Measurements from ENCODE around the gene TCTN1. TPM values are rescaled to one million over a fixed set of nuclear protein-coding genes. Genes with fewer than 3 reads are reported as not detected.

The TCTN1 gene
- total and polyA plus RNA-seq, 9 of the 15 experiments (the other 6 are each of a cell fraction or from before 2014, with no cell fraction given) = 0.32 to 12.5 (median 4.0) TPM

DNA sequence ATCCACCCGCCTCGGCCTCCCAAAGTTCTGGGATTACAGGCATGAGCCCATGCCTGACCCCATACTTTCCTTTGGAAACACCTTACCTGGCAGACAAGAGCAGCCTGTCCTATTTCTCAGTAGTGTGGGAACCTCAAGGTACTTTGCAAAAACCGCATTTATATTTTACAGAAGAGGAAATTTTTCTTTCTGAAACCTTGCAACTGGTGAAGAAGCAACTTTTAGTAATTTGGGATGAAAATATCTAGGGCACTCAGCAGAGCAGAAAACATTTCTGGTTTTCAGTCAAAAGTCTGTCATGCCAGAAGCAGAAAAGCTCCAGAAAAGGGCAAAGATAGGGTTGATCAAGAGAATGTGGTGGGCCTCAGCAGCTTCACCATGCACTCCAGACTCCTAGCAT, 53.7 kb downstream of the TCTN1 start:
- FAIRE-seq (no peak), ATAC-seq (no peak), DNase-seq (ENCODE audit: extremely low read depth in 1 of 4, low spot score in 3 of 4) (no peak)
- H3K79me2 ChIP-seq (ENCODE audit: control insufficient read depth, insufficient read depth, low read length) = no peaks in the 10 kb centered on the region
- H4K20me1 ChIP-seq (replicated peaks; ENCODE audit: control insufficient read depth, insufficient read depth, low read length) = no peaks in the 10 kb centered on the region
- no peak overlapping the region for H2AFZ ChIP-seq (ENCODE audit: low read depth, low read length)
- H3K27me3 ChIP-seq (ENCODE audit: control insufficient read depth in 2 of 2, insufficient read depth in 2 of 2, low read length in 2 of 2) = peaks cover 2 to 29% of the 10 kb centered on the region in 2 experiments; a peak in 4 of 5 replicates
- no peak overlapping the region for H3K4me3 ChIP-seq
- POLR2A ChIA-PET = interaction anchor here (1.1 kb wide), 1 partner anchor 13 kb away, joined by 3 read pairs; no protein-coding TSS in a partner anchor
- TF ChIP-seq GTF3C2 (IDR thresholded peaks at IDR 0.05; ENCODE audit: borderline replicate concordance, extremely low read depth, insufficient read length) (no peak), ZNF174 (CRISPR knock-in tag; IDR thresholded peaks at IDR 0.05) (no peak), OTX1 (CRISPR knock-in tag; IDR thresholded peaks at IDR 0.05) (no peak), ZC3H11A (IDR thresholded peaks at IDR 0.05; ENCODE audit: low read depth, low read length) (no peak)
- no peak overlapping the region for H3K4me2 ChIP-seq (ENCODE audit: insufficient read depth, low read length)
- H3K9ac ChIP-seq (ENCODE audit: insufficient read depth in 1 of 2, low read depth in 2 of 2, low read length in 2 of 2) = no peak overlapping the region
- BruUV-seq (replicated peaks) = no TSS peak
- H3K4me1 ChIP-seq (replicated peaks in 1 of 2; ENCODE audit: control insufficient read depth in 2 of 2, insufficient read depth in 2 of 2, low read length in 2 of 2) = no peaks in the 10 kb centered on the region; a peak in 2 of 5 replicates
- CTCF ChIA-PET (ENCODE audit: low intra/inter-chr PET ratio) = no interaction called here
- no peaks in the 10 kb centered on the region for H3K36me3 ChIP-seq (ENCODE audit: control insufficient read depth, insufficient read depth, low read length)
- no peak overlapping the region for H3K27ac ChIP-seq (ENCODE audit: extremely low read depth, low read depth, low read length)
- intact Hi-C loops (cut with micrococcal nuclease) (no loop called here), in situ Hi-C loops (cut with MboI) (no loop called here)
- 12% methylated on average over 3 of the region's 3 CpGs for WGBS (ENCODE audit: insufficient coverage, low coverage, missing lambda C conversion rate)
- peaks cover 2% of the 10 kb centered on the region; the same call in 1 of the 2 replicates for H3K9me3 ChIP-seq (replicated peaks; ENCODE audit: control insufficient read depth, insufficient read depth, low read depth, low read length)
- no peaks in the 10 kb centered on the region for H3K9me1 ChIP-seq (ENCODE audit: control insufficient read depth, insufficient read depth, low read length)
